ACHN (cell line): ENCODE measurements around the gene RNF144A.
"Not testable (repeated sequence)": the region's sequence is repeated elsewhere in the genome, so short reads cannot be mapped to it uniquely, and the experiment has no call there.

Source experiments
- DNase-seq: peaks from one replicate; pipeline ENCODE4 v3.0.0-alpha.2; 2015
- in situ Hi-C: cut with HindIII; loops from 2 replicates; pipeline ENCODE4 v1.10.0; 2017; ENCODE audit warnings: low sequenced_read_pairs, low pct_ligation_motif_present, low pct_unique_long_range_greater_than_20kb

Gene RNF144A

GRCh38 chr2:6902581-6902980, 14.6 kb upstream of the RNF144A start:
- DNase-seq, in situ Hi-C loops: not testable (repeated sequence)

- in situ Hi-C loops, result no loop called here
- no peak for DNase-seq
These were observed 11.5 kb upstream of the RNF144A start for GRCh38 chr2:6905668-6906067.

GRCh38 chr2:6906165-6906741, 11.0 kb upstream of the RNF144A start:
- in situ Hi-C loops, result no loop called here
- no peak for DNase-seq

- no peak for DNase-seq
- in situ Hi-C loops, result no loop called here
These were observed 8.9 kb upstream of the RNF144A start for GRCh38 chr2:6908291-6908690.

- in situ Hi-C loops, result no loop called here
- no peak for DNase-seq
These were observed 7.5 kb upstream of the RNF144A start for GRCh38 chr2:6909431-6910385.

GRCh38 chr2:6911721-6912120, 5.5 kb upstream of the RNF144A start:
- in situ Hi-C loops, result no loop called here
- DNase-seq, result no peak

GRCh38 chr2:6913415-6914157, 3.6 kb upstream of the RNF144A start:
- no peak for DNase-seq
- in situ Hi-C loops, result no loop called here

GRCh38 chr2:6914828-6915227, 2.4 kb upstream of the RNF144A start:
- in situ Hi-C loops, result no loop called here
- no peak for DNase-seq

GRCh38 chr2:6915399-6915798, 1.8 kb upstream of the RNF144A start:
- in situ Hi-C loops, result no loop called here
- DNase-seq, result no peak

GRCh38 chr2:6916224-6916623, 988 bp upstream of the RNF144A start:
- in situ Hi-C loops, result no loop called here
- DNase-seq, result no peak

- in situ Hi-C loops, result no loop called here
These were observed 509 bp upstream of the RNF144A start for GRCh38 chr2:6916736-6917070.

GRCh38 chr2:6917761-6918421, 679 bp downstream of the RNF144A start:
- DNase-seq, result no peak
- in situ Hi-C loops, result no loop called here

More at GRCh38 chr2:6916736-6917070, 509 bp upstream of the RNF144A start:
- no peak for DNase-seq

- DNase-seq, result no peak
- in situ Hi-C loops, result no loop called here
These were observed 2.9 kb downstream of the RNF144A start for GRCh38 chr2:6919901-6920742.

- DNase-seq, result no peak
- in situ Hi-C loops, result no loop called here
These were observed 3.5 kb downstream of the RNF144A start for GRCh38 chr2:6920743-6921064.

GRCh38 chr2:6921321-6921922, 4.2 kb downstream of the RNF144A start:
- in situ Hi-C loops, result no loop called here

GRCh38 chr2:6922201-6922656, 5.0 kb downstream of the RNF144A start:
- in situ Hi-C loops, result no loop called here
- no peak for DNase-seq

More at GRCh38 chr2:6921321-6921922, 4.2 kb downstream of the RNF144A start:
- DNase-seq, result no peak

- in situ Hi-C loops, result no loop called here
- no peak for DNase-seq
These were observed 6.1 kb downstream of the RNF144A start for GRCh38 chr2:6923319-6923718.
